ENCODE data around the gene TSC22D1.

Gene TSC22D1

GRCh38 chr13:44404261-44405132, 171.6 kb downstream of the TSC22D1 start:
- DNase-seq (ENCODE audit: low spot score) = peak; percentile 47

- DNase-seq (ENCODE audit: low spot score) = peak; percentile 42
These were observed 172.6 kb downstream of the TSC22D1 start for GRCh38 chr13:44403461-44404056.

GRCh38 chr13:44402899-44403445, 173.2 kb downstream of the TSC22D1 start:
- DNase-seq (ENCODE audit: low spot score) = no peak

- DNase-seq (ENCODE audit: low spot score) = no peak
These were observed 174.6 kb downstream of the TSC22D1 start for GRCh38 chr13:44401577-44401976.

DNA sequence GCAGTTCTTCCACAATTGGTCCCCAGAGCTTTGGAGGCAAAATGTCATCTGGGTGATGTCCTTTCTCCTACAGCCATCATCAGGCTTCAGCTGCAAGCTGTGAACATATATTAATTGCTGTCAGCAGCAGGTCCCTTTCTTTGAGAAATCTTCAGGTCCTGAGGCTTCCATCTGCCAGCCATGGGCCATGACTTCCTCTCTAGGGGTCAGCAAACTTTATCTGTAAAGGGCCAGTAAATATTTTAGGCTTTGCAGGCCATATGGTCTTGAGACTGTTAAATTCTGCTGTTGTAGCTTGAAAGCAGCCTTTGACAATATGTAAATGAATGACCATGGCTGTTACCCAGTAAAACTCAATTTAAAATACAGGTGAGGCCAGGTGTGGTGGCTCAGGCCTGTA, 175.4 kb downstream of the TSC22D1 start:
- no peak for DNase-seq (ENCODE audit: low spot score)

GRCh38 chr13:44399074-44399473, 177.1 kb downstream of the TSC22D1 start:
- no peak for DNase-seq (ENCODE audit: low spot score)

DNA sequence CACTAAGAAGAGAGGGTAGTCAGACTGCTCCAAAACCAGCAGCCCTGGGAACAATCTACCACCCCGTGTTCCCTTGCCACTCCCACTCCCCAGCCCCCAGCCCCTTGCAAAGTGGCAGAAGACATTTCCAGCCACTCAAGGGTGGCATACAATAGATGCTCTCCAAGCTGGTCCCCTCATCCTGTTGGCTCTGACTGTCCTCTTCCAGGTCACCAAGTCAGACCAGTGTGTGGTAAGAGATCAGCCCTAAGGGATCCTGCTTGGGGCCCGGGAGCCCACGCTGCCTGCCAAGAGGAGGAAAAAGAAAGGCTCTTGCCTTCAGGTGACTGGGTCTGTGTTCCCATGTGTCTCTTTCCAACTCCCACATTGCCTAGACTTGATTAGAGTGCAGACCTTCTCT, 177.5 kb downstream of the TSC22D1 start:
- DNase-seq (ENCODE audit: low spot score) = no peak

- no peak for DNase-seq (ENCODE audit: low spot score)
These were observed 178.3 kb downstream of the TSC22D1 start for GRCh38 chr13:44397766-44398223.

DNA sequence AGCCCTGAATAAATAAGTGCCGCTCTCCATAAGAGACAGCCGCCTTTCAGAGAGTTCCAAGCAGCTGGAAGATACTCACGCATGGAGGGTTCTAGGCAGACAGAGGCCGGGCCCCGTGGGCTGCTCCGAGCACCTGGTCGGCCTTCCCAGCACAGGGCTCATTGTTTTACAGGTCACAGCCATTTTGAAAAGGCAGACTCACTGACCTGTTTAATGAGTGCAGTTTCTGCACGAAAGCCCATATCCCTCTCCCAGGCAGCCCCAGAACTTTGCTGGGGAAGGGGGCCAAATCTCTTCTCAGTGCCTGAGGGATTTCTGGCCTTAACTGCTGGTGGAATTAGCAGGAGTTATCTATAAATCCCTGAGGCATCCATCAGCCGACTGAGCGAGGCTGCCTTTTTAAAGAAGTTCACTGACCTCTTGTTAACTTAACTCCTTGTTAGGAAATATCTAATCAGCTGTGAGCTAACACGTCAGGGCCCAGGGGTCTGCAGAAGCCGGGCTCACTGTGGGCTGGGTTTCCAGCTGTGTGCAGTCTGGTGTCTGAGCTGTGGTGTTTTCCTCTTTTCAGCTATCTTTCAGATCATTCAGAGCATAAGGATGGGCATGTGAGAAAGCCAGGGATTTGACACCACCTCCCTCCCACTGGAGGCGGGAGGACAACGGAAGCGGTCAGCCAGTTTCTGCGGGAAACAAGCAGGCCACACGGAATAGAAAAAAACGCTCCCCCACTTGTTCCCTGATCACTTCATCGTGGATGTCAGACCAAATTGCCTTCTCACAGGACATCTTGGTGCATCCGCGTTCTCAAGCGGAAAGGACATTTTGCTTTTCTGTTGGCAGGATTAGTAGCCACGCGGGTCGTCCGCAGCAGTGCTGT, 179.2 kb downstream of the TSC22D1 start:
- peak; percentile 35 for DNase-seq (ENCODE audit: low spot score)

DNA sequence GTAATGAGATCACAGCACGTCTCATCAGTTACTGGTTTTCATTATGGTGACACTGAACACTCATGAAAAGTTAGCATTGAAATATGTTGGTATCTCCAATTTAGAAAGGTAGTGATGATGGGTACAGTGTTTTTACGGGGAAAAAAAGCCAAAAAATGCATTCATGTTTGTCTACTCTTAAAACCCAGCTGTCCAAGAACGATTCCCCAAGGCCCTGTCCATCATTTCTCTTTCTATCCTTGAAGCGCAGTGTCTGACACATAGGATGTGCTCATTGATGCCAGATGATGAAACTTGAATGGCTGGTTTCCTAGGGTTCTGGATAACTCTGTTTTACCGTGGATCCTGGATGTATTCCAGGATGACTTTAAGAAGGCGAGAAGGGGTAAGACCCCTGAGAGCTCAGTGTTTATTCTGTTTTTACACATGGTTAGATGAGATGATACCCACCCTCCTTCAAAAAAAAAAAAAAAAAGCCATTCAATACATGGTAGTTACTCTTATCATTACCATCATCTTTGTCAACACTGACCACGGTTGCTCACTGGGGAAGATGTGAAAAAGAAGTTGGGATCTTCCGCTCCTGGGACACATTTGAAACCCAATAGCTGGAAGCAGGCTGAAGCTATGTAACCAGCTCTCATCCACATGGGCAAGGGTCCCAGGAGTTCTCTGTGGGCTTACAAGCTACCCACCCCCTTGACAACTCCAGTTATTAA, 180.0 kb downstream of the TSC22D1 start:
- no peak for DNase-seq (ENCODE audit: low spot score)

DNA sequence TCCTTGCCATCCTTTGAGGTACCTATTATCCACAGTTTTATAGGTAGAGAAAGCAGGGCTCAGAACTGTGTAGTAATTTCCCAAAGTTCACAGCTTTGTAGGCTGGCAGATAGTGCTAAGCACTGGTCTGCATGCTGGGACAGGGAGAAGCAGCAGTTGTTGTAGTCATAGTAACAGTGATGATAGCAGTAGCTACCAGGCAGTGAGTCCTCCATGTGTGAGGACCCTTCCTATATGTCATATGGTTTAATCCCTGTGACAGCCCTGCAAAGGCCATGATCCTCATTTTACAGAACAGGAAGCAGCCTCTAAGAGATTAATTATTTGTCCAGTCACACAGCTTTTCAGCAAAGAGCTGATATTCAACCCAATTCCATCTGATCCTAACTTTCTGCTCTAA, 181.5 kb downstream of the TSC22D1 start:
- no peak for DNase-seq (ENCODE audit: low spot score)

DNA sequence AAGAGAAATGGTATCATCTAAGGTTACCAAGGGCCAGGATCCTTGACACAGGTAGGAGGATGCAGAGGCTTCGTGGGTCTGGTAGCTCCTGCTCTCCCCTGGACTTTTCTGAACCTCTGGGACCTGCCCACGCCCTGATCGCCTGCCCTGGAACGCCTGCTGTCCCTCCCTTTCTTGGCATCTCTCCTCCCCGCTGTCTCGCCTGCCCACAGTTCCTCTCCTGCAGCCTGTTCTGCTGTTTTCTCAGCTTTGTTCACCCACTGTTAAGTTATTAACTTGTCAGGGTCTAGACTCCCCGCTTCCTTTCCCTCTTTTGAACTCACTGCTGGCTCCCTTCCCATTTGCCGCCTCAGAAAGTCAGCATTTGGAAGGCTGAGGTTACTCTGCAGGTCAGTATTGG, 182.7 kb downstream of the TSC22D1 start:
- DNase-seq (ENCODE audit: low spot score) = no peak

DNA sequence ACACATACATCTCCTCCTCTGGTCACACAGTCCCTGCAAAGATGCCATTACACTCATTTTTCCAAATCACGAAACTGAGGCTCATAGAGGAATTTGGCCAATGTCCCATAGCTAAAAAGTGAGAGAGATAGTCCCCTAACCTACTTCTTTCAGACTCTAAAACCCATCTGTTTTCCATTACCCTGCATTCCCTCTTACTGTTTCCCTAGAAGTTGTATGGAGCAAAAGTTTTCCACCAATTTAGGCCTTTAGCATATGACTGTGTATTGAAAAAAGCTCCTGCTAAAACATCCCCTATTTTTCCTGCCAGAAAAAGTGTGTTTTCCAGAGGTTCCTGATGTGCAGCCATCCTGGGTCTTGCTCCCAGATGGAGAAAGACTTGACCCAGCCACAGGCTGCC, 186.3 kb downstream of the TSC22D1 start:
- no peak for DNase-seq (ENCODE audit: low spot score)

GRCh38 chr13:44389060-44389666, 187.0 kb downstream of the TSC22D1 start:
- no peak for DNase-seq (ENCODE audit: low spot score)

GRCh38 chr13:44388427-44389059, 187.6 kb downstream of the TSC22D1 start:
- no peak for DNase-seq (ENCODE audit: low spot score)

GRCh38 chr13:44386913-44387556, 189.1 kb downstream of the TSC22D1 start:
- no peak for DNase-seq (ENCODE audit: low spot score)

DNA sequence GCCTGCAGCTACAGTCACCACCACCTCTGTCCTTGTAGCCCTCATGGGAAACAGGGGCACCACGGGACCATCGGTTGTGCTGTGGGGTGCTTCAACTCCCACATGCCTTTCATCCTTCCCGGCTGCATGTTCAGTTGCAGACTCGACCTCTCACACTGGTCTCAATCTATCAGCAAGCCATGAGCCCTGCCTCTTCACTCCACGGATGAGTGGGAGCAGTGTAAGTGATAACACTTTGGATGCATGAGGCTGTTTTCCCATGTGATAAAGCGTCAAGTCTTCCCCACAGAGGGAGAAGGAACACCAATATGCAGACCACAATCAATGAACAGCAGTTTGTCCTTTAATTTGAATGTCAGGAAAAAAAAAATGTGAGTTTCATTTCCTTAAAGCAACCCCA, 190.3 kb downstream of the TSC22D1 start:
- DNase-seq (ENCODE audit: low spot score) = no peak

DNA sequence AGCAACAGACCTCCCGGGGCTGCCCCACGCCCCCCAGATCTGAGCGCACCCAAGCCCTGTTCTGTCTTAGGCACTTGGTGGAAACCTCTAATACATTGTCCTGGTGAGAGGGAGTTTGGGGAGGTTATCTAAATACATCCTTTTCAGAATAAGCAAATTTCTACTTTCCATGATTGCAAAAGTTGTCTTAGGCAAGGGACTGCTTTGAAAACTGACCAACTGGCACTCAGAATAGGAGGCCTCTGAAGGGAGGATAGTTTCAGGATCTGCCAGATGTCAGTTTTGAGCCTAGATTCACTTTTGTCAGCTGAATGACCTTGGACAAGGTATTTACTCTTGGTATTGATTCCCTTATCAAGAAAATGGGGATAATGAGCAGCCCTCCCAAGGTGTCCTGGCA, 190.7 kb downstream of the TSC22D1 start:
- DNase-seq (ENCODE audit: low spot score) = no peak

GRCh38 chr13:44384778-44385177, 191.4 kb downstream of the TSC22D1 start:
- no peak for DNase-seq (ENCODE audit: low spot score)

- DNase-seq (ENCODE audit: low spot score) = no peak
These were observed 192.2 kb downstream of the TSC22D1 start for GRCh38 chr13:44383945-44384344.

Measured in iPS-NIHi11 (cell line).